Upper lobe of left lung (tissue), 4 donors: ENCODE measurements around the gene RALGAPA2.

ENCODE experiments used
- CTCF ChIP-seq, 6 experiments: fragments of 450-650 bp in 4 of 6; fragments of 200-600 bp in 2 of 6; sonication (generic) in 2 of 6; IDR thresholded peaks; one replicate each; pipeline ENCODE4 v1.5.1; 2016 to 2019; ENCODE audit warnings: antibody characterized with exemption in 6 of 6
- POLR2A ChIP-seq, 4 donors: fragments of 450-650 bp; IDR thresholded peaks; one replicate each; pipeline ENCODE4 v1.5.1; 2016 to 2017; ENCODE audit warnings: antibody characterized with exemption in 4 of 4, mild to moderate bottlenecking in 2 of 4
- POLR2AphosphoS5 ChIP-seq, 2 donors: sonication (generic); formaldehyde crosslinking; IDR thresholded peaks; one replicate each; pipeline ENCODE4 v1.5.1; 2017; ENCODE audit warnings: antibody characterized with exemption in 2 of 2

- TF ChIP-seq CTCF (IDR thresholded peaks at IDR 0.05): no peak
- no peak for TF ChIP-seq POLR2A (IDR thresholded peaks at IDR 0.05)
- no peak for TF ChIP-seq POLR2AphosphoS5 (IDR thresholded peaks at IDR 0.05)
Measured at GRCh38 chr20:20503777-20504530, 208.5 kb downstream of the RALGAPA2 start.
